GM19238 (cell line): Measurements from ENCODE around the gene TP53.

Experiments used
- DNase-seq: peaks from one replicate; pipeline ENCODE4 v3.0.0; 2011; ENCODE audit warnings: low spot score; ENCODE audit not compliant: insufficient read length

The TP53 gene

GRCh38 chr17:7707446-7707845 lies 20.2 kb upstream of the TP53 start:
- DNase-seq = no peak

GRCh38 chr17:7706631-7707354 lies 19.5 kb upstream of the TP53 start:
- no peak for DNase-seq

GRCh38 chr17:7705269-7706255 lies 18.3 kb upstream of the TP53 start:
- DNase-seq = no peak

GRCh38 chr17:7704601-7705268 lies 17.4 kb upstream of the TP53 start, which contains the start of gene EFNB3:
TSS of gene EFNB3 (plus strand) at chr17:7705202. CDS start at chr17:7705599, 397 bp downstream.
- DNase-seq = no peak

GRCh38 chr17:7703584-7704479 lies 16.5 kb upstream of the TP53 start:
- DNase-seq = no peak

- no peak for DNase-seq
Observed at GRCh38 chr17:7702776-7703175, 15.5 kb upstream of the TP53 start.

GRCh38 chr17:7701681-7702080 lies 14.4 kb upstream of the TP53 start:
- no peak for DNase-seq

GRCh38 chr17:7700510-7700909 lies 13.2 kb upstream of the TP53 start:
- no peak for DNase-seq

GRCh38 chr17:7697828-7698588 lies 10.7 kb upstream of the TP53 start:
- no peak for DNase-seq

- DNase-seq = no peak
Observed at GRCh38 chr17:7695586-7695985, 8.3 kb upstream of the TP53 start.

GRCh38 chr17:7688808-7689316 lies 1.6 kb upstream of the TP53 start:
- no peak for DNase-seq

- DNase-seq = peak; percentile 93
Observed at GRCh38 chr17:7687908-7688807, 868 bp upstream of the TP53 start, which contains the start of gene WRAP53. TSS of gene WRAP53 (plus strand) at chr17:7688477. CDS start at chr17:7688649, 172 bp downstream.

GRCh38 chr17:7686222-7687071 lies 843 bp downstream of the TP53 start:
- peak; percentile 49 for DNase-seq

GRCh38 chr17:7685533-7686221 lies 1.6 kb downstream of the TP53 start:
- peak; percentile 80 for DNase-seq

GRCh38 chr17:7684851-7685532 lies 2.3 kb downstream of the TP53 start:
- DNase-seq = no peak

- no peak for DNase-seq
Observed at GRCh38 chr17:7677388-7678067, 9.8 kb downstream of the TP53 start.
